ENCODE measurements around the gene CDC42SE1. TPM values are rescaled to one million over a fixed set of nuclear protein-coding genes. Genes with fewer than 3 reads are reported as not detected.
"Not testable (repeated sequence)": the region's sequence is repeated elsewhere in the genome, so short reads cannot be mapped to it uniquely, and the experiment has no call there.

The CDC42SE1 gene
- total RNA-seq = 10 to 100 TPM; 51.2 to 56.0 (median 54.4) TPM

- ATAC-seq = peak; percentile 96
- H3K4me3 ChIP-seq = peak within 1 kb of the TSS; percentile 90 to 95
These were observed at the start of gene CDC42SE1 for GRCh38 chr1:151059109-151060006. Gene CDC42SE1 (minus strand): TSS chr1:151059622. CDS start chr1:151055730, 3,892 bp downstream.

GRCh38 chr1:151108331-151108730 lies 48.9 kb upstream of the CDC42SE1 start:
- no peak for ATAC-seq
- 91 to 93% methylated on average over 3 to 4 of the region's 5 CpGs for WGBS, 2 donors (ENCODE audit: low coverage in 1 of 2)

More at GRCh38 chr1:151059109-151060006, at the start of gene CDC42SE1:
- peaks cover 0 to 55% (median 13%) of the 10 kb centered on the region in 3 donors for H3K4me1 ChIP-seq
- TF ChIP-seq POLR2A (IDR thresholded peaks at IDR 0.05) (peak; percentile 87 to 88), EP300 (IDR thresholded peaks at IDR 0.05) (no peak), CTCF (IDR thresholded peaks at IDR 0.05) (peak; percentile 86 to 96 (median 92)), POLR2AphosphoS5 (IDR thresholded peaks at IDR 0.05) (peak; percentile 95)
- no peaks in the 10 kb centered on the region for H3K9me3 ChIP-seq
- WGBS, 2 donors (ENCODE audit: low coverage in 1 of 2) = 0% methylated on average over 3 to 9 of the region's 58 CpGs
- H3K27ac ChIP-seq = peak within 1 kb of the TSS; percentile 76 to 95 (median 94)
- no peaks in the 10 kb centered on the region for H3K27me3 ChIP-seq
- peaks cover 0 to 23% of the 10 kb centered on the region in 2 donors for H3K36me3 ChIP-seq

GRCh38 chr1:151106894-151107293 lies 47.5 kb upstream of the CDC42SE1 start:
- H3K36me3 ChIP-seq = peaks cover 0 to 81% of the 10 kb centered on the region in 2 donors
- H3K27me3 ChIP-seq = no peaks in the 10 kb centered on the region
- no peak for ATAC-seq
- WGBS, 2 donors (ENCODE audit: low coverage in 1 of 2) = 60 to 64% methylated on average over 2 of the region's 2 CpGs
- H3K27ac ChIP-seq = no peak overlapping the region
- no peak overlapping the region for H3K4me3 ChIP-seq
- H3K4me1 ChIP-seq = no peaks in the 10 kb centered on the region
- TF ChIP-seq POLR2AphosphoS5 (IDR thresholded peaks at IDR 0.05) (no peak), EP300 (IDR thresholded peaks at IDR 0.05) (no peak), POLR2A (IDR thresholded peaks at IDR 0.05) (no peak), CTCF (IDR thresholded peaks at IDR 0.05) (no peak)
- H3K9me3 ChIP-seq = no peaks in the 10 kb centered on the region

More at GRCh38 chr1:151108331-151108730, 48.9 kb upstream of the CDC42SE1 start:
- no peak overlapping the region for H3K4me3 ChIP-seq
- H3K9me3 ChIP-seq = no peaks in the 10 kb centered on the region
- H3K27me3 ChIP-seq = no peaks in the 10 kb centered on the region
- TF ChIP-seq POLR2AphosphoS5 (IDR thresholded peaks at IDR 0.05) (no peak), POLR2A (IDR thresholded peaks at IDR 0.05) (no peak), CTCF (IDR thresholded peaks at IDR 0.05) (no peak), EP300 (IDR thresholded peaks at IDR 0.05) (no peak)
- H3K27ac ChIP-seq = no peak overlapping the region
- peaks cover 0 to 90% of the 10 kb centered on the region in 2 donors for H3K36me3 ChIP-seq
- H3K4me1 ChIP-seq = no peaks in the 10 kb centered on the region

- H3K27me3 ChIP-seq = no peaks in the 10 kb centered on the region
- H3K4me1 ChIP-seq = no peaks in the 10 kb centered on the region
- ATAC-seq = no peak
- no peak overlapping the region for H3K4me3 ChIP-seq
- no peak overlapping the region for H3K27ac ChIP-seq
- H3K36me3 ChIP-seq = peaks cover 0 to 67% of the 10 kb centered on the region in 2 donors
- TF ChIP-seq CTCF (IDR thresholded peaks at IDR 0.05) = no peak
- TF ChIP-seq POLR2AphosphoS5 (IDR thresholded peaks at IDR 0.05) = no peak
- TF ChIP-seq POLR2A (IDR thresholded peaks at IDR 0.05) = no peak
- H3K9me3 ChIP-seq = no peaks in the 10 kb centered on the region
These were observed 45.2 kb upstream of the CDC42SE1 start for GRCh38 chr1:151104630-151105029.

GRCh38 chr1:151098126-151098525 lies 38.7 kb upstream of the CDC42SE1 start:
- TF ChIP-seq CTCF (IDR thresholded peaks at IDR 0.05) (no peak), POLR2AphosphoS5 (IDR thresholded peaks at IDR 0.05) (no peak), POLR2A (IDR thresholded peaks at IDR 0.05) (no peak), EP300 (IDR thresholded peaks at IDR 0.05) (no peak)
- WGBS, 2 donors (ENCODE audit: low coverage in 1 of 2) = 88 to 100% methylated on average over 1 of the region's 1 CpG
- ATAC-seq = no peak
- no peak overlapping the region for H3K27ac ChIP-seq
- H3K27me3 ChIP-seq = no peaks in the 10 kb centered on the region
- no peaks in the 10 kb centered on the region for H3K9me3 ChIP-seq
- no peaks in the 10 kb centered on the region for H3K4me1 ChIP-seq
- H3K36me3 ChIP-seq = peaks cover 0 to 34% of the 10 kb centered on the region in 2 donors
- H3K4me3 ChIP-seq = no peak overlapping the region

GRCh38 chr1:151097426-151097825 lies 38.0 kb upstream of the CDC42SE1 start:
- H3K27ac ChIP-seq, H3K4me1 ChIP-seq, H3K4me3 ChIP-seq, H3K27me3 ChIP-seq, ATAC-seq, H3K9me3 ChIP-seq: not testable (repeated sequence)
- 86% methylated on average over 4 of the region's 6 CpGs; no CpG with 5 or more reads in 1 of the 2 donors for WGBS, 2 donors (ENCODE audit: low coverage in 1 of 2)
- peaks cover 0 to 33% of the 10 kb centered on the region in 2 donors for H3K36me3 ChIP-seq
